Testis (tissue), 3 donors: ENCODE results near the gene KDM2A. TPM values are rescaled to one million over a fixed set of nuclear protein-coding genes. Genes with fewer than 3 reads are reported as not detected.

Experiments
- DNase-seq: peaks from one replicate; pipeline ENCODE4 v3.0.0-alpha.2; 2019
- H3K27ac ChIP-seq, 2 donors: fragments of 200-600 bp; sonication (generic); one replicate each; pipeline ENCODE4 v1.5.1; 2019
- H3K27me3 ChIP-seq: fragments of 200-600 bp; sonication (generic); one replicate; pipeline ENCODE4 v1.5.1; 2019
- H3K36me3 ChIP-seq: fragments of 200-600 bp; sonication (generic); one replicate; pipeline ENCODE4 v1.5.1; 2017; ENCODE audit warnings: low read depth; ENCODE audit errors: missing control alignments
- H3K4me1 ChIP-seq: fragments of 200-600 bp; sonication (generic); one replicate; pipeline ENCODE4 v1.5.1; 2019
- H3K4me3 ChIP-seq, 2 donors: fragments of 200-600 bp; sonication (generic); one replicate each; pipeline ENCODE4 v1.5.1; 2017 to 2019
- H3K9me3 ChIP-seq: fragments of 200-600 bp; sonication (generic); one replicate; pipeline ENCODE4 v1.5.1; 2017
- CTCF ChIP-seq, 3 experiments: fragments of 450-650 bp in 2 of 3; fragments of 200-600 bp in 1 of 3; sonication (generic) in 1 of 3; IDR thresholded peaks; one replicate each; pipeline ENCODE4 v1.5.1; 2016 to 2019; ENCODE audit warnings: antibody characterized with exemption in 3 of 3, mild to moderate bottlenecking in 2 of 3, moderate library complexity in 1 of 3
- POLR2A ChIP-seq: fragments of 450-650 bp; IDR thresholded peaks from one replicate; pipeline ENCODE4 v1.6.1; 2017; ENCODE audit warnings: antibody characterized with exemption, mild to moderate bottlenecking, moderate library complexity
- WGBS, 2 donors: methylation state at CpG; one replicate each; pipeline ENCODE4 v1.1.5; 2018; 5-methylcytosine and 5-hydroxymethylcytosine counted together
- intact Hi-C: fragments of 100-400 bp; cut with DNase I; formaldehyde crosslinking; loops from one replicate; pipeline ENCODE4 v1.15.1; 2023; ENCODE audit warnings: low total_unique reads
- polyA plus RNA-seq: library from polyadenylated mRNA; stranded (reverse); fragments of 350-450 nt; fragmentation: Illumina TruSeq; extraction: RNeasy Lipid Tissue Mini Kit (QIAGEN cat#74804); gene quantifications from one replicate; pipeline ENCODE4 v1.2.3, GENCODE V29; 2014; ENCODE audit warnings: low read depth, low replicate concordance; ENCODE audit not compliant: insufficient read depth
- total RNA-seq, 2 donors: library from RNA; depleted of rRNA; stranded (reverse); fragments of >200 nt; gene quantifications; one replicate each; pipeline ENCODE4 v1.2.3, GENCODE V29; 2016

KDM2A gene
- total and polyA plus RNA-seq, 3 donors from 2014 or later, result 106 to 169 (median 142) TPM

GRCh38 chr11:67250059-67251043, 131.3 kb downstream of the KDM2A start:
- H3K27me3 ChIP-seq, result no peaks in the 10 kb centered on the region
- no peak for TF ChIP-seq CTCF (IDR thresholded peaks at IDR 0.05)
- TF ChIP-seq POLR2A, result no peak
- DNase-seq, result no peak
- intact Hi-C loops, result no loop called here
- no peak overlapping the region for H3K4me3 ChIP-seq
- no peaks in the 10 kb centered on the region for H3K4me1 ChIP-seq
- H3K36me3 ChIP-seq, result no peaks in the 10 kb centered on the region
- no peaks in the 10 kb centered on the region for H3K9me3 ChIP-seq
- H3K27ac ChIP-seq, result no peak overlapping the region
- WGBS, 2 donors, result 91 to 93% methylated on average over 37 of the region's 37 CpGs

- H3K27ac ChIP-seq, result no peak overlapping the region
- 78 to 86% methylated on average over 1 of the region's 1 CpG for WGBS, 2 donors
These were observed 132.8 kb downstream of the KDM2A start for GRCh38 chr11:67251841-67252240.

GRCh38 chr11:67252831-67253239, 133.8 kb downstream of the KDM2A start:
- H3K27ac ChIP-seq, result no peak overlapping the region

More at GRCh38 chr11:67251841-67252240, 132.8 kb downstream of the KDM2A start:
- intact Hi-C loops, result no loop called here
- Histone ChIP-seq H3K27me3 (no peaks in the 10 kb centered on the region), H3K4me1 (no peaks in the 10 kb centered on the region), H3K36me3 (no peaks in the 10 kb centered on the region), H3K9me3 (no peaks in the 10 kb centered on the region), H3K4me3 (no peak overlapping the region)
- no peak for DNase-seq
- TF ChIP-seq POLR2A, result no peak
- no peak for TF ChIP-seq CTCF (IDR thresholded peaks at IDR 0.05)

GRCh38 chr11:67253872-67254624, 135.0 kb downstream of the KDM2A start:
- H3K27ac ChIP-seq, result no peak overlapping the region
- no peak overlapping the region for H3K4me3 ChIP-seq
- no peak for TF ChIP-seq POLR2A
- no peak for TF ChIP-seq CTCF (IDR thresholded peaks at IDR 0.05)
- H3K9me3 ChIP-seq, result no peaks in the 10 kb centered on the region
- no peak for DNase-seq
- H3K4me1 ChIP-seq, result no peaks in the 10 kb centered on the region
- no peaks in the 10 kb centered on the region for H3K36me3 ChIP-seq
- no peaks in the 10 kb centered on the region for H3K27me3 ChIP-seq
- WGBS, 2 donors, result 92 to 94% methylated on average over 14 of the region's 14 CpGs
- intact Hi-C loops, result no loop called here

More at GRCh38 chr11:67252831-67253239, 133.8 kb downstream of the KDM2A start:
- WGBS, 2 donors, result 88% methylated on average over 3 to 4 of the region's 4 CpGs
- Histone ChIP-seq H3K4me1 (no peaks in the 10 kb centered on the region), H3K27me3 (no peaks in the 10 kb centered on the region), H3K4me3 (no peak overlapping the region), H3K9me3 (no peaks in the 10 kb centered on the region), H3K36me3 (no peaks in the 10 kb centered on the region)
- DNase-seq, result no peak
- TF ChIP-seq CTCF (IDR thresholded peaks at IDR 0.05) (peak in 1 of 3 experiments; percentile 21), POLR2A (no peak)
- intact Hi-C loops, result no loop called here
